ENCODE measurements around the gene AGAP3. TPM values are rescaled to one million over a fixed set of nuclear protein-coding genes. Genes with fewer than 3 reads are reported as not detected.

The AGAP3 gene
- total RNA-seq, 1 experiment from 2014 or later = 115 TPM

DNA sequence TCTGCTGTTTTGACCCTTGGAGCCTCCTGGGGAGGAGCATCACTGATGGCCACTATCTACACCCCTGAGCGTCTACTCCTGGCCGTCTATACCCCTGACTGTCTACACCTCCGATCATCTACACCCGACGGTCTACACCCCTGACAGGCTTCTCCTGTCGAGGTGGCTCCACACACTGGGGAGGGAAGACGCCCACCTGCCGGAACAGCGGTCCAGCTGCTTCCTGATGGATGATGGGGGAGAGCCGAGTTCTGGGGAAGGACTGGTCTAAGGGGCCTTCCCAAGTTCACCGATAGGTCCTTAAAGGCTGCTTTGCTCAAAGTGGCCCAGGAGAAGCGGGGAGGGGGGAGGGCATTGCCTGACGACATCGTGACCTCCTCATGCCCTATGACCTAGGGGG is 41.9 kb downstream of the AGAP3 start:
- H3K36me3 ChIP-seq (ENCODE audit: insufficient read depth, low read length, poor library complexity, severe bottlenecking) = peaks cover 37% of the 10 kb centered on the region
- DNase-seq (ENCODE audit: low spot score) = no peak
- no peaks in the 10 kb centered on the region for H3K27me3 ChIP-seq (replicated peaks; ENCODE audit: insufficient read depth, low read depth, low read length, poor library complexity)
- no peaks in the 10 kb centered on the region for H3K9me3 ChIP-seq (ENCODE audit: low read depth, low read length, poor library complexity, severe bottlenecking)
- intact Hi-C loops (cut with micrococcal nuclease; ENCODE audit: unreplicated experiment) = no loop called here
- TF ChIP-seq, protein P1, sequence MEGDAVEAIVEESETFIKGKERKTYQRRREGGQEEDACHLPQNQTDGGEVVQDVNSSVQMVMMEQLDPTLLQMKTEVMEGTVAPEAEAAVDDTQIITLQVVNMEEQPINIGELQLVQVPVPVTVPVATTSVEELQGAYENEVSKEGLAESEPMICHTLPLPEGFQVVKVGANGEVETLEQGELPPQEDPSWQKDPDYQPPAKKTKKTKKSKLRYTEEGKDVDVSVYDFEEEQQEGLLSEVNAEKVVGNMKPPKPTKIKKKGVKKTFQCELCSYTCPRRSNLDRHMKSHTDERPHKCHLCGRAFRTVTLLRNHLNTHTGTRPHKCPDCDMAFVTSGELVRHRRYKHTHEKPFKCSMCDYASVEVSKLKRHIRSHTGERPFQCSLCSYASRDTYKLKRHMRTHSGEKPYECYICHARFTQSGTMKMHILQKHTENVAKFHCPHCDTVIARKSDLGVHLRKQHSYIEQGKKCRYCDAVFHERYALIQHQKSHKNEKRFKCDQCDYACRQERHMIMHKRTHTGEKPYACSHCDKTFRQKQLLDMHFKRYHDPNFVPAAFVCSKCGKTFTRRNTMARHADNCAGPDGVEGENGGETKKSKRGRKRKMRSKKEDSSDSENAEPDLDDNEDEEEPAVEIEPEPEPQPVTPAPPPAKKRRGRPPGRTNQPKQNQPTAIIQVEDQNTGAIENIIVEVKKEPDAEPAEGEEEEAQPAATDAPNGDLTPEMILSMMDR (conservative IDR thresholded peaks at IDR 0.05; ENCODE audit: low read depth, low read length) = no peak
- no peak for TF ChIP-seq EZH2 (IDR thresholded peaks at IDR 0.05; ENCODE audit: borderline replicate concordance, low read depth, low read length, poor library complexity, severe bottlenecking)
- CTCF ChIA-PET = no interaction called here
- H3K4me3 ChIP-seq (ENCODE audit: low read depth, low read length, poor library complexity, severe bottlenecking) = no peak overlapping the region
- peaks cover 11% of the 10 kb centered on the region for H3K4me1 ChIP-seq (ENCODE audit: insufficient read depth, low read length, poor library complexity, severe bottlenecking)
- H3K27ac ChIP-seq (ENCODE audit: low read depth, low read length, poor library complexity, severe bottlenecking) = no peak overlapping the region
- no TSS peak for BruUV-seq (replicated peaks)
- POLR2A ChIA-PET (ENCODE audit: low non-redundant PET) = no interaction called here

DNA sequence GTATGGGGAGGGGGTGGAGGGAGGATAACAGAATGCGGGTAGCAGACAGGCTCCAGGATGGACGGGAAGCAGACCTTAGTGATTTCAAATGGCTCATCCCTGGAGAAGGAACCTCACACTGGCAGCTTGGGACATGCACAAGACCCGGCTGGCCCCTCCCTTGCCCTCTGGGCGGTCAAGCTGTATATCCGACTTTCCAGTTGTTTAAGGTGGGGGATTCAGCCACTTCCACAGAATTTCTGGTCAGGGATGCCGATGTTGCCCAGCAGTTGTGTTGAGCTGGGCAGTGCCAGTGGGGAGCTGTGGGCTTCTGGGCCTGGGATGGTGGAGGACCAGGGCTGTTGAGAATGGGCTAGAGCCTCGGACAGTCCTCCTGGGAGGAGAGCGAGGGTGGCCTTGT is 42.4 kb downstream of the AGAP3 start:
- intact Hi-C loops (cut with micrococcal nuclease; ENCODE audit: unreplicated experiment) = no loop called here
- POLR2A ChIA-PET (ENCODE audit: low non-redundant PET) = no interaction called here
- no peaks in the 10 kb centered on the region for H3K9me3 ChIP-seq (ENCODE audit: low read depth, low read length, poor library complexity, severe bottlenecking)
- H3K4me3 ChIP-seq (ENCODE audit: low read depth, low read length, poor library complexity, severe bottlenecking) = no peak overlapping the region
- TF ChIP-seq, protein P1 (conservative IDR thresholded peaks at IDR 0.05; ENCODE audit: low read depth, low read length) = no peak
- no peak for TF ChIP-seq EZH2 (IDR thresholded peaks at IDR 0.05; ENCODE audit: borderline replicate concordance, low read depth, low read length, poor library complexity, severe bottlenecking)
- peaks cover 11% of the 10 kb centered on the region for H3K4me1 ChIP-seq (ENCODE audit: insufficient read depth, low read length, poor library complexity, severe bottlenecking)
- BruUV-seq (replicated peaks) = no TSS peak
- CTCF ChIA-PET = no interaction called here
- no peaks in the 10 kb centered on the region for H3K27me3 ChIP-seq (replicated peaks; ENCODE audit: insufficient read depth, low read depth, low read length, poor library complexity)
- H3K27ac ChIP-seq (ENCODE audit: low read depth, low read length, poor library complexity, severe bottlenecking) = no peak overlapping the region
- DNase-seq (ENCODE audit: low spot score) = no peak
- H3K36me3 ChIP-seq (ENCODE audit: insufficient read depth, low read length, poor library complexity, severe bottlenecking) = peaks cover 32% of the 10 kb centered on the region

DNA sequence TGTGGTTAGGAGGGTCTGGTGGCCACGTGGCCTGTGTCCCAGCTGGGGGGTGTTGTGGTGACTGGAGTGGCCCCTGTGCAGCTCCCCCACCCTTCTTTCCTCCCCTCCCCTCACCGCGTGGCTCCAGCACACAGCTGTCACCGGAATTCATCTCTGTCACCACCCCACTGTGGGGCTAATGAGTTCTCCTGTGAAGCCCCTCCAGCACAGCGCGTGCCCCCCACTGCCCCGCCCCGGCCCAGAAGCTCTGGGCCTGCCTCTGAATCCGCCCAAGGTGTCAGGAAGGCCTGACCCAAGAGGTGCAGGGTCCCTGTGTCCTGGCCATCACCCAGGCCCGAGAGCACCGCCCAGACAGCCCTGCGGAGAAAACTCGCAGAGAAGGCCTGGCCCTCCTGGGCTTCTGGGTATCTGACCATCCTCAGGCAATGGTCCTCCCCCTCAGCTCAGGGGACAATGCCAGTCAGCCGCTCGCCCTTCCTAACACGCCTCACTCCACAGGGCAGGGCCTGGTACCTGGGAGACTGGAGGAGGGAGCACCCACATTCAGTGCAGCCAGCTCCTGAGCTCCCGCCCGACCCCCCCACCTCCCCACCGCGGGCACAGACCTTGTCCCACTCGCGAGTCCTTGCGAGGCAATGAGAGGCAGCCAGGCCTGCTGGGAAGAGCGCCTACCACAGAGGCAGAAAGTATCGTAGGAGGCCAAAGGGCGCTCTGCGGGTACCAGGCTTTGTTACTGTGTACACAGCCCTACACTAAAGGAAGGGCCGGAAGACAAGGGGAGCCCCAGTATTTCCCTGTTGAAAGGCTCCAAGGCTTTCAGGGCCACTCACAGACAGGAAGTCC is 43.1 kb downstream of the AGAP3 start:
- Histone ChIP-seq H3K4me3 (ENCODE audit: low read depth, low read length, poor library complexity, severe bottlenecking) (no peak overlapping the region), H3K36me3 (ENCODE audit: insufficient read depth, low read length, poor library complexity, severe bottlenecking) (peaks cover 32% of the 10 kb centered on the region), H3K9me3 (ENCODE audit: low read depth, low read length, poor library complexity, severe bottlenecking) (no peaks in the 10 kb centered on the region), H3K27me3 (replicated peaks; ENCODE audit: insufficient read depth, low read depth, low read length, poor library complexity) (no peaks in the 10 kb centered on the region), H3K4me1 (ENCODE audit: insufficient read depth, low read length, poor library complexity, severe bottlenecking) (peaks cover 11% of the 10 kb centered on the region), H3K27ac (ENCODE audit: low read depth, low read length, poor library complexity, severe bottlenecking) (no peak overlapping the region)
- ChIA-PET POLR2A (ENCODE audit: low non-redundant PET) (no interaction called here), CTCF (no interaction called here)
- BruUV-seq (replicated peaks) = no TSS peak
- intact Hi-C loops (cut with micrococcal nuclease; ENCODE audit: unreplicated experiment) = no loop called here
- no peak for DNase-seq (ENCODE audit: low spot score)
- TF ChIP-seq EZH2 (IDR thresholded peaks at IDR 0.05; ENCODE audit: borderline replicate concordance, low read depth, low read length, poor library complexity, severe bottlenecking) = no peak
- TF ChIP-seq, protein P1 (conservative IDR thresholded peaks at IDR 0.05; ENCODE audit: low read depth, low read length) = no peak
